Aortic smooth muscle cell (primary cell): ENCODE results near the gene ETS1. TPM values are rescaled to one million over a fixed set of nuclear protein-coding genes. Genes with fewer than 3 reads are reported as not detected.

Experiments
- total RNA-seq: library from RNA; depleted of rRNA; stranded (reverse); fragments of >200 nt; gene quantifications from 2 replicates; pipeline ENCODE4 v1.2.3, GENCODE V29; 2014

ETS1 gene
- 28.6 and 28.7 TPM in 2 replicates for total RNA-seq

DNA sequence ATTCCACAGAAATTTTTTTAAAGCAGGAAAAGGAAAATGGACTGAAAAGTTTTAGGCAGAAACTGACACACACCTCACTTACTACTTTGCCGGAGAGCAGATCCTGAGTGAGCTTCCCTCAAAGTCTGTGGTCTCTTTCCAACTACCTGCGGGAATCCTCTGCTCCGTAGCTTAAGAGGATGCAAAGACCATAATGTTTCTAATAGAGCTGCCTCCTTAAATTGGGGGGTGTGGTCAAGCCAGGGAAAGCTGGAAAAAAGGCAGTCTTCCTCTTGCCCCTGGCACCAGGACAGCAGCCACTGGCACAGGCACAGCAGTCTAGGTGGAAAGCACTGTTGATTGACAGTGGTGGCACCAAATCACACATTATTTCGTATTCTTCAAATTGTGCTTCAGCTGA, at the start of gene ETS1:
Gene ETS1 (minus strand): TSS at position 144 of the 400 bp plus-strand sequence. CDS start 14,428 bp downstream, outside the sequence.

Other genes with a start within 250 kb of the ETS1 start
- 12.0 and 13.1 TPM in 2 replicates for gene FLI1, start 106.5 kb upstream of the ETS1 start, total RNA-seq